Tibial nerve (tissue), 4 donors: ENCODE measurements around the gene KCTD11. TPM values are rescaled to one million over a fixed set of nuclear protein-coding genes. Genes with fewer than 3 reads are reported as not detected.

Experiments
- DNase-seq, 2 donors: peaks; one replicate each; pipeline ENCODE4 v3.0.0-alpha.2; 2019; ENCODE audit warnings: low spot score in 2 of 2
- H3K27ac ChIP-seq, 4 donors: fragments of 200-600 bp; sonication (generic) in 3 of 4; one replicate each; pipeline ENCODE4 v1.5.1; 2017 to 2019; ENCODE audit warnings: mild to moderate bottlenecking in 1 of 4
- H3K27me3 ChIP-seq, 2 donors: fragments of 200-600 bp; sonication (generic) in 1 of 2; one replicate each; pipeline versions ENCODE4 v1.5.1 to v1.6.0; 2017 to 2019
- H3K36me3 ChIP-seq, 3 donors: fragments of 200-600 bp; sonication (generic); one replicate each; pipeline ENCODE4 v1.5.1; 2018 to 2019
- H3K4me1 ChIP-seq, 4 donors: fragments of 200-600 bp; sonication (generic) in 3 of 4; one replicate each; pipeline ENCODE4 v1.5.1; 2017 to 2019
- H3K4me3 ChIP-seq, 4 donors: fragments of 200-600 bp; sonication (generic) in 3 of 4; one replicate each; pipeline ENCODE4 v1.5.1; 2017 to 2019; ENCODE audit warnings: mild to moderate bottlenecking in 1 of 4, moderate library complexity in 1 of 4
- H3K9me3 ChIP-seq, 4 donors: fragments of 200-600 bp; sonication (generic) in 3 of 4; one replicate each; pipeline ENCODE4 v1.5.1; 2017 to 2019
- EP300 ChIP-seq, 2 donors: sonication (generic); formaldehyde crosslinking; IDR thresholded peaks; one replicate each; pipeline ENCODE4 v1.6.1; 2017; ENCODE audit warnings: antibody characterized with exemption in 2 of 2, mild to moderate bottlenecking in 1 of 2
- POLR2A ChIP-seq, 2 donors: fragments of 450-650 bp; IDR thresholded peaks; one replicate each; pipeline ENCODE4 v1.6.1; 2017; ENCODE audit warnings: antibody characterized with exemption in 2 of 2, mild to moderate bottlenecking in 2 of 2, moderate library complexity in 2 of 2
- WGBS, 2 donors: methylation state at CpG; one replicate each; pipeline ENCODE4 v1.1.5; 2018; 5-methylcytosine and 5-hydroxymethylcytosine counted together
- total RNA-seq, 4 donors: library from RNA; depleted of rRNA; stranded (reverse); fragments of >200 nt; gene quantifications; one replicate each; pipeline ENCODE4 v1.1.0, GENCODE V29; 2016
- TF ChIP-seq, protein P1 (sequence below), 5 experiments: fragments of 200-600 bp in 3 of 5; fragments of 450-650 bp in 2 of 5; sonication (generic) in 3 of 5; IDR thresholded peaks; one replicate each; pipeline ENCODE4 v1.5.1; 2016 to 2019; ENCODE audit warnings: antibody characterized with exemption in 5 of 5, mild to moderate bottlenecking in 3 of 5, moderate library complexity in 2 of 5

Gene KCTD11
- total RNA-seq: 10 to 100 TPM; 25.3 to 35.4 (median 28.7) TPM

GRCh38 chr17:7351665-7352502 lies at the start of gene KCTD11:
TSS of gene KCTD11 (plus strand) at chr17:7352162.
- Histone ChIP-seq H3K36me3 (no peaks in the 10 kb centered on the region), H3K4me1 (peaks cover 0 to 79% (median 44%) of the 10 kb centered on the region in 4 donors), H3K27me3 (no peaks in the 10 kb centered on the region), H3K4me3 (peak within 1 kb of the TSS; percentile 71 to 95 (median 76)), H3K9me3 (no peaks in the 10 kb centered on the region), H3K27ac (peak within 1 kb of the TSS; percentile 91 to 100 (median 96))
- WGBS, 2 donors: 1% methylated on average over 39 to 49 of the region's 91 CpGs
- TF ChIP-seq, protein P1, sequence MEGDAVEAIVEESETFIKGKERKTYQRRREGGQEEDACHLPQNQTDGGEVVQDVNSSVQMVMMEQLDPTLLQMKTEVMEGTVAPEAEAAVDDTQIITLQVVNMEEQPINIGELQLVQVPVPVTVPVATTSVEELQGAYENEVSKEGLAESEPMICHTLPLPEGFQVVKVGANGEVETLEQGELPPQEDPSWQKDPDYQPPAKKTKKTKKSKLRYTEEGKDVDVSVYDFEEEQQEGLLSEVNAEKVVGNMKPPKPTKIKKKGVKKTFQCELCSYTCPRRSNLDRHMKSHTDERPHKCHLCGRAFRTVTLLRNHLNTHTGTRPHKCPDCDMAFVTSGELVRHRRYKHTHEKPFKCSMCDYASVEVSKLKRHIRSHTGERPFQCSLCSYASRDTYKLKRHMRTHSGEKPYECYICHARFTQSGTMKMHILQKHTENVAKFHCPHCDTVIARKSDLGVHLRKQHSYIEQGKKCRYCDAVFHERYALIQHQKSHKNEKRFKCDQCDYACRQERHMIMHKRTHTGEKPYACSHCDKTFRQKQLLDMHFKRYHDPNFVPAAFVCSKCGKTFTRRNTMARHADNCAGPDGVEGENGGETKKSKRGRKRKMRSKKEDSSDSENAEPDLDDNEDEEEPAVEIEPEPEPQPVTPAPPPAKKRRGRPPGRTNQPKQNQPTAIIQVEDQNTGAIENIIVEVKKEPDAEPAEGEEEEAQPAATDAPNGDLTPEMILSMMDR (IDR thresholded peaks at IDR 0.05): peak in 3 of 5 experiments; percentile 29 to 61 (median 56)
- TF ChIP-seq EP300 (IDR thresholded peaks at IDR 0.05): peak in 1 of 2 donors; percentile 76
- TF ChIP-seq POLR2A (IDR thresholded peaks at IDR 0.05): peak; percentile 2 to 49
- peak; percentile 85 to 88 for DNase-seq

DNA sequence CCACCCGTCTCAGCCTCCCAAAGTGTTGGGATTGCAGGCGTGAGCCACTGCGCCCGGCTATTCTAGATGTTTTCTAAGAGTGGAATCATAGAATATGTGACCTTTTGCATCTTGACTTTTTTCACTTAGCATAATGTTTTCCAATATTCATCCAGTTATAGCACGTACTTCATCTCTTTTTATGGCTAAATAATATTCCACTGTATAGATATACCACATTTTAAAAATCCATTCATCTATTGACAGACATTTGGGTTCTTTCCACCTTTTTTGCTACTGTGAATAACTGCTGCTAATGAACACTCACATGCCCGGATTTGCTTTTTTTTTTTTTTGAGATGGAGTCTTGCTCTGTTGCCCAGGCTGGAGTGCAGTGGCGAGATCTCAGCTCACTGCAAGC lies 47.8 kb upstream of the KCTD11 start:
- no peak overlapping the region for H3K27ac ChIP-seq
- no peaks in the 10 kb centered on the region for H3K9me3 ChIP-seq
- TF ChIP-seq EP300 (IDR thresholded peaks at IDR 0.05): no peak
- no peak for TF ChIP-seq POLR2A (IDR thresholded peaks at IDR 0.05)
- TF ChIP-seq, protein P1 (IDR thresholded peaks at IDR 0.05): no peak
- DNase-seq: no peak
- H3K4me3 ChIP-seq: no peak overlapping the region
- peaks cover 0 to 14% (median 7%) of the 10 kb centered on the region in 4 donors for H3K4me1 ChIP-seq
- no peaks in the 10 kb centered on the region for H3K27me3 ChIP-seq
- WGBS, 2 donors: 93 to 96% methylated on average over 7 of the region's 7 CpGs
- H3K36me3 ChIP-seq: no peaks in the 10 kb centered on the region

GRCh38 chr17:7306911-7307685 lies 44.9 kb upstream of the KCTD11 start, which contains the start of gene EIF5A:
TSS of gene EIF5A (plus strand) at chr17:7307628. CDS start at chr17:7309636, 2,008 bp downstream.
- H3K27ac ChIP-seq: peak within 1 kb of the TSS; percentile 97 to 99 (median 98)
- WGBS, 2 donors: 0% methylated on average over 54 to 60 of the region's 64 CpGs

GRCh38 chr17:7307686-7308624 lies 44.0 kb upstream of the KCTD11 start:
- Histone ChIP-seq H3K36me3 (peaks cover 4 to 35% (median 28%) of the 10 kb centered on the region in 3 donors), H3K4me1 (peaks cover 0 to 47% (median 21%) of the 10 kb centered on the region in 4 donors), H3K27ac (peak overlapping the region; percentile 93 to 99 (median 98)), H3K4me3 (peak overlapping the region; percentile 87 to 96 (median 92)), H3K27me3 (no peaks in the 10 kb centered on the region), H3K9me3 (no peaks in the 10 kb centered on the region)
- 0 to 1% methylated on average over 48 to 64 of the region's 104 CpGs for WGBS, 2 donors
- DNase-seq: no peak
- TF ChIP-seq POLR2A (IDR thresholded peaks at IDR 0.05) (peak in 1 of 2 donors; percentile 66), EP300 (IDR thresholded peaks at IDR 0.05) (no peak)
- TF ChIP-seq, protein P1 (IDR thresholded peaks at IDR 0.05): peak in 1 of 5 experiments; percentile 14

More at GRCh38 chr17:7306911-7307685, 44.9 kb upstream of the KCTD11 start, which contains the start of gene EIF5A:
- Histone ChIP-seq H3K9me3 (no peaks in the 10 kb centered on the region), H3K4me3 (peak within 1 kb of the TSS; percentile 87 to 96 (median 92)), H3K36me3 (peaks cover 0 to 26% (median 21%) of the 10 kb centered on the region in 3 donors), H3K4me1 (peaks cover 0 to 40% (median 18%) of the 10 kb centered on the region in 4 donors), H3K27me3 (no peaks in the 10 kb centered on the region)
- peak; percentile 98 to 99 for DNase-seq
- TF ChIP-seq EP300 (IDR thresholded peaks at IDR 0.05): peak; percentile 89 to 98
- peak; percentile 78 to 92 for TF ChIP-seq POLR2A (IDR thresholded peaks at IDR 0.05)
- TF ChIP-seq, protein P1 (IDR thresholded peaks at IDR 0.05): no peak
